ENCODE results near the gene RIMS4.

The RIMS4 gene

DNA sequence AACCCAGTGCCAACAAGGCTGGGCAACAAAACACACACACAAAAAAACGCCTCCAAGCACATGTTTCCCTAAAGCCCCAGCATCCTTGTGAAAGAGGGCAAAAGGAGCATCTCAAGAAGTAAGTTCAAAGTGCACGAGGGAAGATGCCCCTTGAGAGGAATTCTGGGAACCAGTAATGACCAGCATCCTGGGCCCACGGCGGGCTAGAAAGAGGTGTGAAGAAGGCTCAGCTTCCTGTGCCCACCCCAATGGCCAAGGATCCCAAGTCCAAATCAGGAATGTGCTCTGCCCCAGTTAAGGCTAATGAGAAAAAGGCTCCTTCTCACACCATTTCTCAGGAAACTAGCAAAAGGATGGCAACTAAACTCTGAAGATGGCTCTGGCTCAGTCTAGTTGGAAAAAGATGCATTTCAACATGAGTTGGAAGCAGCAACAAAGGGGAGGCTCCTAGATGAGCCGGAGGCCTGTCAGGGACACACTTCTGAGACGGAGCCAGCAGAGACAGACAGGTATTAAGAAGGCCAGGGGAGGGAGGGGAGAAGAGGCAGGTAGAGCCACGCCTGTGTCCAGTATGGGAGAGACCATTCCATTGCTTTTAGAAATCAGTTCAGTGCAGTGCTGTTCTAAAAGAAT is 3.2 kb downstream of the RIMS4 start:
- Histone ChIP-seq H3K79me2 (ENCODE audit: insufficient read depth, low read length) (no peaks in the 10 kb centered on the region), H3K9me3 (ENCODE audit: low read length) (no peaks in the 10 kb centered on the region), H2AFZ (ENCODE audit: low read length) (no peak overlapping the region), H3K27me3 (ENCODE audit: insufficient read depth, low read length) (0 out of 2 replicates have a peak, but pooled peaks cover 4% of the 10 kb centered on the region), H3K36me3 (ENCODE audit: insufficient read depth, low read length) (no peaks in the 10 kb centered on the region), H4K20me1 (ENCODE audit: insufficient read depth, low read length) (no peaks in the 10 kb centered on the region), H3K27ac (ENCODE audit: low read depth, low read length, poor library complexity, severe bottlenecking) (no peak overlapping the region), H3F3A (ENCODE audit: insufficient read depth, low read length) (no peaks in the 10 kb centered on the region), H3K4me2 (ENCODE audit: low read length) (no peak overlapping the region), H3K4me3 (ENCODE audit: low read depth, low read length, poor library complexity, severe bottlenecking) (no peak overlapping the region), H3K4me1 (ENCODE audit: insufficient read depth, low read length, severe bottlenecking) (no peaks in the 10 kb centered on the region), H3K9me2 (ENCODE audit: low read depth, low read length) (no peaks in the 10 kb centered on the region), H3K9ac (ENCODE audit: low read length) (no peak overlapping the region)
- TF ChIP-seq EZH2 (IDR thresholded peaks at IDR 0.05; ENCODE audit: borderline replicate concordance, low read length), result no peak
- TF ChIP-seq, protein P1, sequence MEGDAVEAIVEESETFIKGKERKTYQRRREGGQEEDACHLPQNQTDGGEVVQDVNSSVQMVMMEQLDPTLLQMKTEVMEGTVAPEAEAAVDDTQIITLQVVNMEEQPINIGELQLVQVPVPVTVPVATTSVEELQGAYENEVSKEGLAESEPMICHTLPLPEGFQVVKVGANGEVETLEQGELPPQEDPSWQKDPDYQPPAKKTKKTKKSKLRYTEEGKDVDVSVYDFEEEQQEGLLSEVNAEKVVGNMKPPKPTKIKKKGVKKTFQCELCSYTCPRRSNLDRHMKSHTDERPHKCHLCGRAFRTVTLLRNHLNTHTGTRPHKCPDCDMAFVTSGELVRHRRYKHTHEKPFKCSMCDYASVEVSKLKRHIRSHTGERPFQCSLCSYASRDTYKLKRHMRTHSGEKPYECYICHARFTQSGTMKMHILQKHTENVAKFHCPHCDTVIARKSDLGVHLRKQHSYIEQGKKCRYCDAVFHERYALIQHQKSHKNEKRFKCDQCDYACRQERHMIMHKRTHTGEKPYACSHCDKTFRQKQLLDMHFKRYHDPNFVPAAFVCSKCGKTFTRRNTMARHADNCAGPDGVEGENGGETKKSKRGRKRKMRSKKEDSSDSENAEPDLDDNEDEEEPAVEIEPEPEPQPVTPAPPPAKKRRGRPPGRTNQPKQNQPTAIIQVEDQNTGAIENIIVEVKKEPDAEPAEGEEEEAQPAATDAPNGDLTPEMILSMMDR (IDR thresholded peaks at IDR 0.05; ENCODE audit: low read length), result no peak

DNA sequence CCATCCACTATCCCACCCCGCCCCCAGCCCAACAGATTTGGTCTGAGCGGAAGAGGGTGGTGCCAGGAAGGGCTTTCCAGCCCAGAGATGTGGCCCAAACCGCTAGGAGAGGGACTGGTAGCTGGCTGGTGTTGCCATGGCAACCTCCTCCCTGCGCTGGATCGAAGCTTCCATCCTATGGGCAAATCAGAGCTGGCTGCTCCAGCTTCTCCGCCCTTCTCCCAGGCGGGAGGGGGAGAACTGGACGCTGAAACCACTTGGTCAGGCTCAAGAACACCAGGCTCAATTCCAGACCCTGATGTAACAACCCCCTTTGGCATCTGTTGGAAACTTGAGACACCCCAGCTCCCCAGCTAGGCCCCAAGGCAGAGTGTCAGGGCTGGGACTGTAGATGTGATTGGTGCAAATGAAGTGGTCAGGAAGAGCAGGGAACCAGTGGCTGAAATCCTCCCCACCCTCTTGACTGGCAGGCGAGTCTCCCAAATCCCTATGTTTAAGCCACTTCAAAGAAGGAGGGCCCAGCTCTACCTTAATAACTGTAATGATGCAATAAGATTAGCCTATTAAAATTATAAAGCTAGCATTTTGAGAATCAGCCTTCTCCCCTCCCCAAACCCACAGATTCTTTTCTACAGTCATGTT is 4.2 kb downstream of the RIMS4 start:
- H3K9ac ChIP-seq (ENCODE audit: low read length), result no peak overlapping the region
- no peaks in the 10 kb centered on the region for H4K20me1 ChIP-seq (ENCODE audit: insufficient read depth, low read length)
- H3K9me2 ChIP-seq (ENCODE audit: low read depth, low read length), result no peaks in the 10 kb centered on the region
- no peak overlapping the region for H2AFZ ChIP-seq (ENCODE audit: low read length)
- 0 out of 2 replicates have a peak, but pooled peaks cover 6% of the 10 kb centered on the region for H3K27me3 ChIP-seq (ENCODE audit: insufficient read depth, low read length)
- no peaks in the 10 kb centered on the region for H3K9me3 ChIP-seq (ENCODE audit: low read length)
- no peak overlapping the region for H3K4me3 ChIP-seq (ENCODE audit: low read depth, low read length, poor library complexity, severe bottlenecking)
- H3K4me2 ChIP-seq (ENCODE audit: low read length), result no peak overlapping the region
- TF ChIP-seq, protein P1 (IDR thresholded peaks at IDR 0.05; ENCODE audit: low read length), result no peak
- TF ChIP-seq EZH2 (IDR thresholded peaks at IDR 0.05; ENCODE audit: borderline replicate concordance, low read length), result no peak
- H3K4me1 ChIP-seq (ENCODE audit: insufficient read depth, low read length, severe bottlenecking), result no peaks in the 10 kb centered on the region
- H3K36me3 ChIP-seq (ENCODE audit: insufficient read depth, low read length), result no peaks in the 10 kb centered on the region
- H3K79me2 ChIP-seq (ENCODE audit: insufficient read depth, low read length), result no peaks in the 10 kb centered on the region
- no peak overlapping the region for H3K27ac ChIP-seq (ENCODE audit: low read depth, low read length, poor library complexity, severe bottlenecking)
- H3F3A ChIP-seq (ENCODE audit: insufficient read depth, low read length), result no peaks in the 10 kb centered on the region

- no peaks in the 10 kb centered on the region for H3K9me3 ChIP-seq (ENCODE audit: low read length)
- no peak overlapping the region for H2AFZ ChIP-seq (ENCODE audit: low read length)
- no peak overlapping the region for H3K4me3 ChIP-seq (ENCODE audit: low read depth, low read length, poor library complexity, severe bottlenecking)
- H3K27ac ChIP-seq (ENCODE audit: low read depth, low read length, poor library complexity, severe bottlenecking), result no peak overlapping the region
- no peaks in the 10 kb centered on the region for H4K20me1 ChIP-seq (ENCODE audit: insufficient read depth, low read length)
- 0 out of 2 replicates have a peak, but pooled peaks cover 6% of the 10 kb centered on the region for H3K27me3 ChIP-seq (ENCODE audit: insufficient read depth, low read length)
- no peaks in the 10 kb centered on the region for H3K36me3 ChIP-seq (ENCODE audit: insufficient read depth, low read length)
- H3K9ac ChIP-seq (ENCODE audit: low read length), result no peak overlapping the region
- TF ChIP-seq, protein P1 (IDR thresholded peaks at IDR 0.05; ENCODE audit: low read length), result no peak
- no peak for TF ChIP-seq EZH2 (IDR thresholded peaks at IDR 0.05; ENCODE audit: borderline replicate concordance, low read length)
- H3K4me2 ChIP-seq (ENCODE audit: low read length), result no peak overlapping the region
- H3K4me1 ChIP-seq (ENCODE audit: insufficient read depth, low read length, severe bottlenecking), result no peaks in the 10 kb centered on the region
- H3K9me2 ChIP-seq (ENCODE audit: low read depth, low read length), result no peaks in the 10 kb centered on the region
- no peaks in the 10 kb centered on the region for H3F3A ChIP-seq (ENCODE audit: insufficient read depth, low read length)
- no peaks in the 10 kb centered on the region for H3K79me2 ChIP-seq (ENCODE audit: insufficient read depth, low read length)
These were observed 4.9 kb downstream of the RIMS4 start for GRCh38 chr20:44805335-44805978.

Measured in OCI-LY1 (cell line).